NB4 (cell line): ENCODE data around the gene CLDN34.

Source experiments
- CTCF ChIP-seq: IDR thresholded peaks from one replicate; pipeline ENCODE4 v1.5.1; 2012; ENCODE audit warnings: low read depth, low read length
- POLR2A ChIP-seq: IDR thresholded peaks from 2 replicates; pipeline ENCODE4 v1.6.1; 2011; ENCODE audit warnings: mild to moderate bottlenecking; ENCODE audit not compliant: insufficient read length; ENCODE audit errors: extremely low read depth

- TF ChIP-seq CTCF: peak; percentile 20
- no peak for TF ChIP-seq POLR2A
Observed at GRCh38 chrX:9988762-9989161, 21.6 kb downstream of the CLDN34 start.
